ENCODE measurements around the gene ZDHHC18.

DNA sequence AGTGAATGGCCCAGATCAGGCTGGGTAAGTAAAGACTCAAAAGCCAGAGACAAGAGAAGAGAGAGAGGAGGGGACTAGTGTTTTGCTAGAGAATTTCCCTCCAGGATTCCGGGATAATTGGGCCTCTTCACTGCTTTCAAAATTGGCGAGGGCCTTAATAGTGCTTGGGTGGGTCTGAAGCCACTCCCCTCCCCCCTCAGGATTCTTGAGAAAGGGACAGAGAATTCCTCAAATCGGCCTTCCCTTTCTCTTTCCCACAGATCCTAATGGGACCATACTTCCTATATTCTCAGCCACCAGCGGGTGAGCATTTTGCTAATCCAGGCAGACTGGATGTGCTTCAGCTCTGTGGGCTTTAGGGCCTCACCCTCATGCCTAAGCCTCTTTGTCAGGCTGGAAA lies 48.4 kb downstream of the ZDHHC18 start:
- no peak for TF ChIP-seq EZH2 (optimal IDR thresholded peaks at IDR 0.05; ENCODE audit: low read depth, low read length)
- TF ChIP-seq CTCF (IDR thresholded peaks at IDR 0.05; ENCODE audit: low read length), result no peak
